OCI-LY3 (cell line): Measurements from ENCODE around the gene NPTXR.

Source experiments
- H2AFZ ChIP-seq: fragments of 200-600, 300-600 bp; shearing (Covaris generic); 2 replicates; pipeline ENCODE4 v1.6.0; 2014; ENCODE audit warnings: antibody characterized with exemption, low read depth, low read length
- H3K27ac ChIP-seq: fragments of 200-600, 300-600 bp; sonication (generic); 2 replicates; pipeline ENCODE4 v1.5.1; 2014; ENCODE audit warnings: mild to moderate bottlenecking, low read length, moderate library complexity, mixed read lengths
- H3K27me3 ChIP-seq: fragments of 200-600, 300-600 bp; sonication (generic); 2 replicates; pipeline ENCODE4 v1.6.1; 2014; ENCODE audit warnings: low read depth, low read length, mixed read lengths
- H3K36me3 ChIP-seq: fragments of 200-600, 300-600 bp; sonication (generic); replicated peaks from 2 replicates; pipeline ENCODE3; 2014; ENCODE audit warnings: low read depth, low read length, mixed read lengths
- H3K4me1 ChIP-seq: fragments of 300-600, 200-600 bp; sonication (generic); 2 replicates; pipeline ENCODE4 v1.6.1; 2014; ENCODE audit warnings: low read length, mixed read lengths
- H3K4me2 ChIP-seq: fragments of 200-600, 300-600 bp; sonication (generic); 2 replicates; pipeline ENCODE4 v1.6.1; 2014; ENCODE audit warnings: low read length, mixed read lengths
- H3K4me3 ChIP-seq: fragments of 300-600, 200-600 bp; sonication (generic); 2 replicates; pipeline ENCODE4 v1.5.1; 2014; ENCODE audit warnings: antibody characterized with exemption, mild to moderate bottlenecking, low read length, moderate library complexity
- H3K79me2 ChIP-seq: fragments of 300-600, 200-600 bp; shearing (Covaris generic); 2 replicates; pipeline ENCODE4 v1.6.1; 2014; ENCODE audit warnings: mild to moderate bottlenecking, low read length, mixed read lengths
- H3K9ac ChIP-seq: fragments of 300-600, 200-600 bp; shearing (Covaris generic); 2 replicates; pipeline ENCODE4 v1.6.0; 2014; ENCODE audit warnings: mild to moderate bottlenecking, low read length, moderate library complexity
- H3K9me3 ChIP-seq: fragments of 200-600, 300-600 bp; shearing (Covaris generic); 2 replicates; pipeline ENCODE4 v1.6.1; 2014; ENCODE audit warnings: low read length, mixed read lengths; ENCODE audit not compliant: insufficient read depth
- H4K20me1 ChIP-seq: fragments of 200-600, 300-600 bp; sonication (generic); 2 replicates; pipeline ENCODE4 v1.6.1; 2016; ENCODE audit warnings: low read length, mixed read lengths; ENCODE audit not compliant: insufficient read depth
- CTCF ChIP-seq: fragments of 200-600, 300-600 bp; sonication (generic); IDR thresholded peaks from 2 replicates; pipeline ENCODE4 v1.5.1; 2014; ENCODE audit warnings: antibody characterized with exemption, low read length, low read depth
- EZH2phosphoT487 ChIP-seq: fragments of 200-600 bp; shearing (Covaris generic); IDR thresholded peaks from 2 replicates; pipeline ENCODE4 v1.6.1; 2018; ENCODE audit warnings: antibody characterized with exemption, mixed run types, low read depth

NPTXR gene

GRCh38 chr22:38842512-38843200 is 1.2 kb downstream of the NPTXR start:
- H3K36me3 ChIP-seq = no peaks in the 10 kb centered on the region
- H3K79me2 ChIP-seq = no peaks in the 10 kb centered on the region
- H3K27ac ChIP-seq = no peak overlapping the region
- no peak overlapping the region for H3K4me3 ChIP-seq
- H3K4me1 ChIP-seq = no peaks in the 10 kb centered on the region
- no peak overlapping the region for H2AFZ ChIP-seq
- H3K27me3 ChIP-seq = peaks cover 35% of the 10 kb centered on the region
- H3K9ac ChIP-seq = no peak overlapping the region
- H3K9me3 ChIP-seq = no peaks in the 10 kb centered on the region
- H4K20me1 ChIP-seq = no peaks in the 10 kb centered on the region
- no peak for TF ChIP-seq CTCF
- no peak for TF ChIP-seq EZH2phosphoT487
- no peak overlapping the region for H3K4me2 ChIP-seq

- no peaks in the 10 kb centered on the region for H3K36me3 ChIP-seq
- H3K9ac ChIP-seq = no peak overlapping the region
- H2AFZ ChIP-seq = no peak overlapping the region
- H3K79me2 ChIP-seq = no peaks in the 10 kb centered on the region
- no peak for TF ChIP-seq CTCF
- no peak for TF ChIP-seq EZH2phosphoT487
- H3K27ac ChIP-seq = no peak overlapping the region
- no peaks in the 10 kb centered on the region for H3K9me3 ChIP-seq
- H3K4me1 ChIP-seq = no peaks in the 10 kb centered on the region
- no peak overlapping the region for H3K4me2 ChIP-seq
- no peak overlapping the region for H3K4me3 ChIP-seq
- H3K27me3 ChIP-seq = peaks cover 39% of the 10 kb centered on the region
- H4K20me1 ChIP-seq = no peaks in the 10 kb centered on the region
Measured at GRCh38 chr22:38841635-38842034, 2.2 kb downstream of the NPTXR start.

- Histone ChIP-seq H3K9me3 (no peaks in the 10 kb centered on the region), H3K27ac (no peak overlapping the region), H3K9ac (no peak overlapping the region), H3K4me2 (no peak overlapping the region), H3K4me1 (no peaks in the 10 kb centered on the region), H4K20me1 (no peaks in the 10 kb centered on the region), H3K27me3 (peaks cover 37% of the 10 kb centered on the region), H3K4me3 (no peak overlapping the region), H2AFZ (no peak overlapping the region), H3K79me2 (no peaks in the 10 kb centered on the region), H3K36me3 (no peaks in the 10 kb centered on the region)
- TF ChIP-seq EZH2phosphoT487 (no peak), CTCF (no peak)
Measured at GRCh38 chr22:38841211-38841610, 2.6 kb downstream of the NPTXR start.

GRCh38 chr22:38840129-38840528 is 3.7 kb downstream of the NPTXR start:
- Histone ChIP-seq H2AFZ (no peak overlapping the region), H3K4me1 (no peaks in the 10 kb centered on the region), H3K9me3 (no peaks in the 10 kb centered on the region), H3K4me3 (no peak overlapping the region), H3K27me3 (peaks cover 37% of the 10 kb centered on the region), H3K27ac (no peak overlapping the region), H3K36me3 (no peaks in the 10 kb centered on the region), H3K9ac (no peak overlapping the region), H3K79me2 (no peaks in the 10 kb centered on the region), H3K4me2 (no peak overlapping the region), H4K20me1 (no peaks in the 10 kb centered on the region)
- TF ChIP-seq CTCF = no peak
